HepG2 (cell line): ENCODE results near the gene ASF1B. TPM values are rescaled to one million over a fixed set of nuclear protein-coding genes. Genes with fewer than 3 reads are reported as not detected.

ENCODE experiments used
- ATAC-seq: fragments of 200-7000 bp; cut with Tn5 transposase; 3 replicates; pipeline ENCODE4 v1.9.1; 2020; ENCODE audit warnings: mild to moderate bottlenecking, moderate library complexity
- BruUV-seq: library from RNA; stranded (reverse); fragments of 400-500 nt; replicated peaks from 2 replicates; lab custom pipeline; 2021; lab: Mats Ljungman, UMichigan
- CTCF ChIA-PET: fragments of 300-600 bp; formaldehyde crosslinking; extraction: SDS; loops from one replicate; lab custom pipeline; 2021; ENCODE audit warnings: low total read pairs, inconsistent platforms, low intra/inter-chr PET ratio; lab: Yijun Ruan, JAX
- POLR2A ChIA-PET: fragments of 350-600 bp; sonication (Branson Sonifier 250); formaldehyde crosslinking; loops from one replicate; lab custom pipeline; 2020; ENCODE audit warnings: antibody characterized with exemption, inconsistent platforms; lab: Yijun Ruan, JAX
- DNase-seq: peaks from one replicate; pipeline ENCODE4 v3.0.0-alpha.2; 2015; ENCODE audit warnings: low spot score
- FAIRE-seq: peaks from 3 replicates; lab custom pipeline; 2011; peaks lifted over from hg19 to GRCh38; lab: Jason Lieb, UNC
- H2AFZ ChIP-seq: one replicate; pipeline ENCODE4 v1.6.1; 2011; ENCODE audit warnings: low read length, inconsistent platforms
- H3K27ac ChIP-seq: fragments of 300-600 bp; 3 replicates; pipeline ENCODE4 v1.8.0; 2011; ENCODE audit warnings: mixed run types, mild to moderate bottlenecking, mixed read lengths, low read length, inconsistent platforms; ENCODE audit not compliant: insufficient read depth; ENCODE audit errors: extremely low read length
- H3K27me3 ChIP-seq, 2 experiments: fragments of 200-600 bp in 1 of 2; 2 replicates in 1 of 2; 3 replicates in 1 of 2; pipeline versions ENCODE4 v1.6.0 to v1.8.0; 2011; ENCODE audit warnings: low read length in 2 of 2, mild to moderate bottlenecking in 2 of 2, moderate library complexity in 2 of 2, inconsistent platforms in 1 of 2; ENCODE audit not compliant: insufficient read depth in 2 of 2, control insufficient read depth in 1 of 2
- H3K36me3 ChIP-seq, 2 experiments: fragments of 200-600 bp in 1 of 2; replicated peaks in 1 of 2; 2 replicates in 1 of 2; 3 replicates in 1 of 2; pipeline versions ENCODE4 v1.5.1 to v1.8.0; 2011; ENCODE audit warnings: low read length in 2 of 2, inconsistent platforms in 1 of 2; ENCODE audit not compliant: insufficient read depth in 2 of 2, control insufficient read depth in 1 of 2
- H3K4me1 ChIP-seq: 2 replicates; pipeline ENCODE4 v1.5.1; 2012; ENCODE audit warnings: low read length, inconsistent platforms; ENCODE audit not compliant: insufficient read depth
- H3K4me2 ChIP-seq: 2 replicates; pipeline ENCODE4 v1.6.0; 2011; ENCODE audit warnings: low read depth, low read length, inconsistent platforms
- H3K4me3 ChIP-seq, 3 experiments: fragments of 200-600 bp in 1 of 3; sonication (generic), shearing (Covaris generic) in 1 of 3; replicated peaks in 1 of 3; 2 replicates each; pipeline ENCODE4 v1.5.1; 2011 to 2016; ENCODE audit warnings: low read length in 3 of 3, inconsistent platforms in 2 of 3, low read depth in 2 of 3, mild to moderate bottlenecking in 2 of 3, control low read depth in 1 of 3, mixed read lengths in 1 of 3; ENCODE audit not compliant: insufficient read depth in 1 of 3
- H3K79me2 ChIP-seq: one replicate; pipeline ENCODE4 v1.6.1; 2011; ENCODE audit warnings: low read length, inconsistent platforms; ENCODE audit not compliant: insufficient read depth
- H3K9ac ChIP-seq: 2 replicates; pipeline ENCODE4 v1.6.0; 2011; ENCODE audit warnings: mild to moderate bottlenecking, low read depth, low read length, inconsistent platforms; ENCODE audit not compliant: insufficient read depth
- H3K9me3 ChIP-seq: 2 replicates; pipeline ENCODE4 v1.5.1; 2012; ENCODE audit warnings: mild to moderate bottlenecking, low read length
- H4K20me1 ChIP-seq: 2 replicates; pipeline ENCODE4 v1.6.0; 2011; ENCODE audit warnings: inconsistent platforms, mild to moderate bottlenecking, low read length, moderate library complexity; ENCODE audit not compliant: insufficient read depth
- BCL6 ChIP-seq: IDR thresholded peaks from 2 replicates; pipeline ENCODE4 v1.6.1; 2016; ENCODE audit warnings: missing genetic modification reagents, missing compliant biosample characterization
- CENPBD1 ChIP-seq: sonication (generic); formaldehyde crosslinking; IDR thresholded peaks from 2 replicates; pipeline ENCODE4 v1.8.0; 2022; ENCODE audit warnings: missing genetic modification reagents, low read depth, mild to moderate bottlenecking, borderline replicate concordance
- DR1 ChIP-seq: sonication (generic); formaldehyde crosslinking; IDR thresholded peaks from 2 replicates; pipeline ENCODE4 v1.8.0; 2021; ENCODE audit warnings: mild to moderate bottlenecking, missing genetic modification reagents, inconsistent platforms
- DRAP1 ChIP-seq: IDR thresholded peaks from 2 replicates; pipeline ENCODE4 v1.6.1; 2016; ENCODE audit warnings: missing genetic modification reagents, missing compliant biosample characterization
- GTF2F1 ChIP-seq: fragments of 150-350 bp; IDR thresholded peaks from 2 replicates; pipeline ENCODE4 v1.6.1; 2014; ENCODE audit warnings: low read length
- MEIS2 ChIP-seq: sonication (generic); formaldehyde crosslinking; IDR thresholded peaks from 2 replicates; pipeline ENCODE4 v1.9.0; 2021; ENCODE audit warnings: mild to moderate bottlenecking, missing genetic modification reagents
- NFYC ChIP-seq: IDR thresholded peaks from 2 replicates; pipeline ENCODE4 v1.6.1; 2016; ENCODE audit warnings: missing genetic modification reagents, missing compliant biosample characterization
- NRL ChIP-seq: sonication (generic); formaldehyde crosslinking; IDR thresholded peaks from 2 replicates; pipeline ENCODE4 v1.5.0; 2020; ENCODE audit warnings: missing genetic modification reagents, mild to moderate bottlenecking, moderate library complexity, borderline replicate concordance
- PHF8 ChIP-seq: sonication (generic); formaldehyde crosslinking; IDR thresholded peaks from 2 replicates; pipeline ENCODE4 v1.5.0; 2020; ENCODE audit warnings: missing genetic modification reagents
- SIX4 ChIP-seq: sonication (generic); formaldehyde crosslinking; IDR thresholded peaks from 2 replicates; pipeline ENCODE4 v1.4.0; 2020; ENCODE audit warnings: missing genetic modification reagents
- ZNF251 ChIP-seq: sonication (generic); formaldehyde crosslinking; IDR thresholded peaks from 2 replicates; pipeline ENCODE4 v1.9.0; 2021; ENCODE audit warnings: mild to moderate bottlenecking, missing genetic modification reagents
- ZNF354B ChIP-seq: sonication (generic); formaldehyde crosslinking; IDR thresholded peaks from 2 replicates; pipeline ENCODE4 v1.8.0; 2022; ENCODE audit warnings: mild to moderate bottlenecking, missing genetic modification reagents
- ZNF513 ChIP-seq: sonication (generic); formaldehyde crosslinking; conservative IDR thresholded peaks from 2 replicates; pipeline ENCODE4 v1.5.0; 2020; ENCODE audit warnings: missing genetic modification reagents
- WGBS: methylation state at CpG from one replicate; pipeline ENCODE4 v1.1.6; 2017; ENCODE audit warnings: low lambda C conversion rate; 5-methylcytosine and 5-hydroxymethylcytosine counted together
- in situ Hi-C: cut with HindIII; loops from 2 replicates; pipeline ENCODE4 v1.10.0; 2017; ENCODE audit warnings: low pct_unique_long_range_greater_than_20kb; ENCODE audit not compliant: extremely low pct_ligation_motif_present
- intact Hi-C: fragments of 100-400 bp; cut with micrococcal nuclease; formaldehyde crosslinking; loops from one replicate; pipeline ENCODE4 v1.10.0; 2022; ENCODE audit not compliant: unreplicated experiment
- polyA plus RNA-seq, 8 experiments: library from polyadenylated mRNA; depleted of rRNA in 3 of 8; stranded (reverse) in 7 of 8; unstranded in 1 of 8; fragments of >200 nt; fragmentation: Illumina TruSeq in 4 of 8; extraction: Trizol in 4 of 8; gene quantifications; 2 replicates each; pipeline versions ENCODE4 v1.2.1 to v1.2.3, GENCODE V29; 2011 to 2016; ENCODE audit warnings: low read depth in 4 of 8, missing spikeins in 1 of 8, mixed read lengths in 1 of 8; ENCODE audit not compliant: insufficient read depth in 1 of 8
- total RNA-seq, 5 experiments: library from RNA; depleted of rRNA; stranded (reverse); fragments of >200 nt; fragmentation: Illumina TruSeq; extraction: Trizol; gene quantifications; 2 replicates each; pipeline ENCODE4 v1.2.3, GENCODE V29; 2016; ENCODE audit warnings: low read depth in 1 of 5
- TF ChIP-seq, protein P1 (sequence below): sonication (generic); formaldehyde crosslinking; IDR thresholded peaks from 2 replicates; pipeline ENCODE4 v1.4.0; 2020; ENCODE audit warnings: missing genetic modification reagents
- TF ChIP-seq, protein P2 (sequence below): sonication (generic); formaldehyde crosslinking; IDR thresholded peaks from 2 replicates; pipeline ENCODE4 v1.4.0; 2020; ENCODE audit warnings: missing genetic modification reagents, mild to moderate bottlenecking, borderline replicate concordance

ASF1B gene
- total and polyA plus RNA-seq, 2 of the 13 experiments (the other 11 are each of a cell fraction or from before 2014, with no cell fraction given): 18.2 to 24.8 TPM

- ATAC-seq (no peak), FAIRE-seq (no peak), DNase-seq (no peak)
- no peaks in the 10 kb centered on the region for H3K4me1 ChIP-seq
- in situ Hi-C loops: no loop called here
- intact Hi-C loops: loop anchor here (1.0 kb wide), 1 partner anchor 22 kb away; no protein-coding TSS in a partner anchor
- no peaks in the 10 kb centered on the region for H3K9me3 ChIP-seq
- ChIA-PET POLR2A (no interaction called here), CTCF (no interaction called here)
- H3K9ac ChIP-seq: no peak overlapping the region
- no peaks in the 10 kb centered on the region for H4K20me1 ChIP-seq
- H3K4me2 ChIP-seq: no peak overlapping the region
- no peak overlapping the region for H2AFZ ChIP-seq
- H3K27ac ChIP-seq: no peak overlapping the region
- H3K36me3 ChIP-seq: no peaks in the 10 kb centered on the region
- WGBS: 54% methylated on average over 18 of the region's 20 CpGs
- no TSS peak for BruUV-seq
- no peaks in the 10 kb centered on the region for H3K27me3 ChIP-seq
- H3K79me2 ChIP-seq: no peaks in the 10 kb centered on the region
- no peak overlapping the region for H3K4me3 ChIP-seq
- TF ChIP-seq PHF8 (CRISPR knock-in tag) (no peak), BCL6 (CRISPR knock-in tag) (no peak), DRAP1 (no peak), ZNF354B (no peak), SIX4 (CRISPR knock-in tag) (no peak), MEIS2 (CRISPR knock-in tag) (no peak), ZNF513 (CRISPR knock-in tag) (no peak), NFYC (no peak), CENPBD1 (CRISPR knock-in tag) (no peak), GTF2F1 (no peak), ZNF251 (CRISPR knock-in tag) (no peak), NRL (CRISPR knock-in tag) (no peak), DR1 (CRISPR knock-in tag) (no peak)
- TF ChIP-seq, protein P1, sequence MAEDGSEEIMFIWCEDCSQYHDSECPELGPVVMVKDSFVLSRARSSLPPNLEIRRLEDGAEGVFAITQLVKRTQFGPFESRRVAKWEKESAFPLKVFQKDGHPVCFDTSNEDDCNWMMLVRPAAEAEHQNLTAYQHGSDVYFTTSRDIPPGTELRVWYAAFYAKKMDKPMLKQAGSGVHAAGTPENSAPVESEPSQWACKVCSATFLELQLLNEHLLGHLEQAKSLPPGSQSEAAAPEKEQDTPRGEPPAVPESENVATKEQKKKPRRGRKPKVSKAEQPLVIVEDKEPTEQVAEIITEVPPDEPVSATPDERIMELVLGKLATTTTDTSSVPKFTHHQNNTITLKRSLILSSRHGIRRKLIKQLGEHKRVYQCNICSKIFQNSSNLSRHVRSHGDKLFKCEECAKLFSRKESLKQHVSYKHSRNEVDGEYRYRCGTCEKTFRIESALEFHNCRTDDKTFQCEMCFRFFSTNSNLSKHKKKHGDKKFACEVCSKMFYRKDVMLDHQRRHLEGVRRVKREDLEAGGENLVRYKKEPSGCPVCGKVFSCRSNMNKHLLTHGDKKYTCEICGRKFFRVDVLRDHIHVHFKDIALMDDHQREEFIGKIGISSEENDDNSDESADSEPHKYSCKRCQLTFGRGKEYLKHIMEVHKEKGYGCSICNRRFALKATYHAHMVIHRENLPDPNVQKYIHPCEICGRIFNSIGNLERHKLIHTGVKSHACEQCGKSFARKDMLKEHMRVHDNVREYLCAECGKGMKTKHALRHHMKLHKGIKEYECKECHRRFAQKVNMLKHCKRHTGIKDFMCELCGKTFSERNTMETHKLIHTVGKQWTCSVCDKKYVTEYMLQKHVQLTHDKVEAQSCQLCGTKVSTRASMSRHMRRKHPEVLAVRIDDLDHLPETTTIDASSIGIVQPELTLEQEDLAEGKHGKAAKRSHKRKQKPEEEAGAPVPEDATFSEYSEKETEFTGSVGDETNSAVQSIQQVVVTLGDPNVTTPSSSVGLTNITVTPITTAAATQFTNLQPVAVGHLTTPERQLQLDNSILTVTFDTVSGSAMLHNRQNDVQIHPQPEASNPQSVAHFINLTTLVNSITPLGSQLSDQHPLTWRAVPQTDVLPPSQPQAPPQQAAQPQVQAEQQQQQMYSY (CRISPR knock-in tag): no peak
- TF ChIP-seq, protein P2, sequence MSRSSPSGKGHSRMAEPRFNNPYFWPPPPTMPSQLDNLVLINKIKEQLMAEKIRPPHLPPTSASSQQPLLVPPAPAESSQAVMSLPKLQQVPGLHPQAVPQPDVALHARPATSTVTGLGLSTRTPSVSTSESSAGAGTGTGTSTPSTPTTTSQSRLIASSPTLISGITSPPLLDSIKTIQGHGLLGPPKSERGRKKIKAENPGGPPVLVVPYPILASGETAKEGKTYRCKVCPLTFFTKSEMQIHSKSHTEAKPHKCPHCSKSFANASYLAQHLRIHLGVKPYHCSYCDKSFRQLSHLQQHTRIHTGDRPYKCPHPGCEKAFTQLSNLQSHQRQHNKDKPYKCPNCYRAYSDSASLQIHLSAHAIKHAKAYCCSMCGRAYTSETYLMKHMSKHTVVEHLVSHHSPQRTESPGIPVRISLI (CRISPR knock-in tag): no peak
These were observed 29.8 kb upstream of the ASF1B start for GRCh38 chr19:14165990-14166830.
